NCI-H187 treated with DMSO at 0.1 percent for 48 hours (cell line): ENCODE data around the gene USP24.

ENCODE experiments used
- DNase-seq: peaks from one replicate; lab custom pipeline; 2025; lab: John Stamatoyannopoulos, UW

USP24 gene

GRCh38 chr1:55052221-55053142 is 162.7 kb downstream of the USP24 start:
- DNase-seq: no peak

- no peak for DNase-seq
These were observed 163.5 kb downstream of the USP24 start for GRCh38 chr1:55051621-55052020.

DNA sequence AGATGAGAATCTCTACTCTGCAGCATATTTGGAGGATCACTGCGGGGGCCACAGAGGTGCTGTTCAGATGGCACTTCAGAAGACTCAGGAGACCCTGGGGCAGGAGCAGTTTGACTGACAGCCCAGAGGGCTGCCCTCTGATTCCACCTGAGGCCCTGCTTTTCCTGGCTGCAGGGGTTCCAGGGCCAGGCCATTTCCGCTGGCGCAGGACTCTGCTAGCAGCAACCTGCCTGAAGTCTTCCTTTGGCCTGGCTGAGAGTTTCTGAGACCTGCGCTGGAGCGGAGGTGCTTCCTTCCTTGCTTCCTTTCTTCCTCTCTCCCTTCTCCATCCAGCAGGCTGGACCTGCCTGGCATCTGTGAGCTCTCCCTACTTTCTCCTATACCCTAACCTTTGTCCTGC is 164.0 kb downstream of the USP24 start:
- DNase-seq: no peak

DNA sequence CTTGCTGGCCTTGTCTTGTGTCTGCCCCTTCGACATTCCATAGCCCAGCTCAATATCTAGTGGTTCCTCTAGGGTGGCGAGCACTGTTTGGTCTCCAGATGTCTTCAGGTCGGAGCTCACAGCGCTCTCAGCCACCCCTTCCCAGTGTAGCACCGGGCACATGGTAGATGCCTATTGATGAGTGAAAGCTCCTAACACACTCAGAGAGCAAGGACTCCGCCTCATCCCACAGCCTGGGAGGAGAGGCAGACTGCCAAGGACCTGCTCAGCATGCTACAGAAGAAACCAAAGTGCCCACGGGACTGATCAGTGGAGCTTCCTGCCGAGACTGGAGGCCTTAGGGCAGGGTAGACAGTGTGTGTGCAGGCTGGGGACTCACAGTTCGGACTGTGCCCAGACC is 164.9 kb downstream of the USP24 start:
- no peak for DNase-seq

GRCh38 chr1:55049914-55050278 is 165.3 kb downstream of the USP24 start:
- no peak for DNase-seq

- DNase-seq: no peak
These were observed 165.8 kb downstream of the USP24 start for GRCh38 chr1:55049271-55049913.

- no peak for DNase-seq
These were observed 166.5 kb downstream of the USP24 start for GRCh38 chr1:55048453-55049270.

DNA sequence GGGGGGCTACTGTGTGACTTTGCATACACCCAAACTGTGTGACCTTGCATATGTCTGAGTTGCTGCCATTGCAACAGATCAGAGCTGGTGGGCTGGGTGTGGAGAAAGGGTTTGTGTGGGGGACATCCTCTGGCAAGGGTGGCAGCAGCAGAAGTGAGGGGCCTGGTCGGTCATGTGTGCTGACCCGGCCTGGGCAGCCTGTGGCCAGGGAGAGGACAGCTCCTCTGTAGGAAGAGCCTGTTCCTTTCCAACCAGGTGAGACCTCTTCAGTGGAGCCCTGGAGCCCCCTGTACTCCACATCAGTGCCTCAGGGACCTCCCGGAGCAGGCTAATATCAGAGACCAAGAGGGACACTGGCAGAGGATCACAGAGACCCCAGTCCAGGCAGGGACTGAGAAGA is 167.6 kb downstream of the USP24 start:
- DNase-seq: no peak

GRCh38 chr1:55046871-55047270 is 168.3 kb downstream of the USP24 start:
- DNase-seq: no peak

DNA sequence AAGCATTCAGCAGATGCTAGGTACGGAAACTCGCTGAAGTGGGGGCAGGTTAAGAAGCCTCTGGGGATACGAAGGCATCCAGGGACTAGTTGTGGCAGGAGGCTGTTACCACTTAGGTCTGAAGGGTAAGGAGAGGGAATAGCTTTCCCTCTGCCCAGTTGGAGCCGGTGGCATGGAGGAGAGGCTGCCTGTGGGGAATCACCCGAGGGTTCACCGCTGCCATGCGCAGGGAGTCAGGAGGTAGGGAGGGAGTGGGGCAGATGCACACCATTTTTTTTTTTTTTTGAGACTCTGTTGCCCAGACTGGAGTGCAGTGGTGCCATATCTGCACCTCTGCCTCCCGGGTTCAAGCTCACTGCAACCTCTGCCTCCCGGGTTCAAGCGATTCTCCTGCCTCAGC is 169.7 kb downstream of the USP24 start:
- DNase-seq: no peak

DNA sequence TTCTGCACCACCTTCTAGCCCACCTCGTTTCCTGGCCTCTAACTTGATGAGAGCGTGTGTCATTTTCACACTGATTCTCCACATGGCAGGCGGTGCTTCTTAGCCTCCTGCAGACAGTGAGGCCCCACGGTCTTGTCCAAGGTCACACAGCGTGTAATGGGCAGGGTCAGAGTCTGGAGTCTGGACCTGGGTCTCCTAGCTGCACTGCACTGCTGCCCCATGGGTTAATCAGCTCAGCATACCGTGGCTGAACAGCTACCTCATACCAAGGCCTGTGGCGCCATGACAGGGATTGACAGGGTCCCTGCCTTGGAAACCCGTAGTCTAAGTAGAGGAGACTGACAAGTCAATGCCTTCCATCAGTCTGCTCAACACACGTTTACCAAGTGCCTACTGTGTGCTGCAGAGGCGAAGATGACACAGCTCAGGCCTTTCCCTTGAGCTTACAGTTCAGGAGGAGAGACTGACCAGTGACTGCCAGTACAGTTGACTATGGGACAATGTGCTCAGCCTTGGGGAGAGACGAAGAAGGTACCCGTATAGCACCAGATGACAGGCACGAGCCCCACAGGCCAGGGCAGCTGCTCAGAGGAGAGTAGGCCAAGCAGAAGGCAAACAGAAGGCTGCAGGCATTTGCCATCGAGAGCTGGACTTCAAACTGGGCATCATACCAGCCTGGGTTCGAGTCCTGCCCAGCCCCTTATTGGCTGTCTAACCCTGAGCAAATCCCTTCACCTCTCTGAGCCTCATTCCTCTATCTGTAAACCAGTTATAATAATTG is 170.4 kb downstream of the USP24 start:
- DNase-seq: no peak

- DNase-seq: no peak
These were observed 171.4 kb downstream of the USP24 start for GRCh38 chr1:55043726-55044125.

GRCh38 chr1:55043011-55043410 is 172.2 kb downstream of the USP24 start:
- DNase-seq: no peak

DNA sequence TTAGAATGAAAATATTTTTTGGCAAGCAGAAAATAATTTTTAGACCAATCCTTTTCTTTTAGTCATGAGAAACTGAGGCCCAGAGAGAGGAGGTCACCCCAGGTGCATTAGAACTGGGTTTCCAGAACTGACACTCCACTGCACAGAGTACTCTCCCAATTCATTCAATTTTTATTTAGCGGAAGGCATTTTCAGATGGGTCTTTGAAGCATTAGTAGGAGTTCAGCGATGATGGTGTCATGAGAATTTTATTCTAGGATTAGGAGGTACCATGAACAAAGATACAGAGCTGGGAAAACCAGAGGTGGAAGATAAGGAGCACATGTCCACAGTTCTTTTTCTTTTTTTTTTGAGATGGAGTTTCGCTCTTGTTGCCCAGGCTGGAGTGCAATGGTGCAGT is 173.6 kb downstream of the USP24 start:
- no peak for DNase-seq

GRCh38 chr1:55040933-55041494 is 174.2 kb downstream of the USP24 start:
- no peak for DNase-seq

- DNase-seq: no peak
These were observed 174.9 kb downstream of the USP24 start for GRCh38 chr1:55040083-55040932.

- no peak for DNase-seq
These were observed 175.7 kb downstream of the USP24 start, which contains the start of gene PCSK9 for GRCh38 chr1:55039342-55040082. Gene PCSK9 (plus strand): TSS chr1:55039548. CDS start chr1:55039838, 290 bp downstream.

DNA sequence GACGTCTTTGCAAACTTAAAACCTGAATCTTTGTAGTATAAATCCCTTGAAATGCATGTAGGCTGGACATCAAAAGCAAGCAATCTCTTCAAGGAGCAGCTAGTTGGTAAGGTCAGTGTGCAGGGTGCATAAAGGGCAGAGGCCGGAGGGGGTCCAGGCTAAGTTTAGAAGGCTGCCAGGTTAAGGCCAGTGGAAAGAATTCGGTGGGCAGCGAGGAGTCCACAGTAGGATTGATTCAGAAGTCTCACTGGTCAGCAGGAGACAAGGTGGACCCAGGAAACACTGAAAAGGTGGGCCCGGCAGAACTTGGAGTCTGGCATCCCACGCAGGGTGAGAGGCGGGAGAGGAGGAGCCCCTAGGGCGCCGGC is 176.2 kb downstream of the USP24 start:
- no peak for DNase-seq

DNA sequence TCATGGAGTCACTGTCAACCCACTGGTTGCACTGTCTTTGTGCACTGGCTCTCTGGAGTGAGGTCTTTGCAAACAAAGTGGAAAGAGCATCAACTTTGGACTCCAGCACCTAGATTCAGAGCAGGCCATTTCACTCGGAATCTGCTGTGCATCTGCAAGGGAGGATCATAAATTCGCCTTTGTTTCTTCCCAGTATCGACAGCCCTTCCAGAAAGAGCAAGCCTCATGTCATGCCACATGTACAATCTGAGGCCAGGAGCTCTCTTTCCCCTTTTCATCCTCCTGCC is 176.7 kb downstream of the USP24 start:
- DNase-seq: no peak
